Measurements from ENCODE around the gene STK32B.
"Not testable (repeated sequence)": the region's sequence is repeated elsewhere in the genome, so short reads cannot be mapped to it uniquely, and the experiment has no call there.

STK32B gene

GRCh38 chr4:5162909-5163508 is 111.7 kb downstream of the STK32B start:
- DNase-seq (ENCODE audit: low read depth), result no peak

- DNase-seq (ENCODE audit: low read depth), result no peak
These were observed 113.1 kb downstream of the STK32B start for GRCh38 chr4:5164221-5164912.

- DNase-seq (ENCODE audit: low read depth), result peak; percentile 42
These were observed 114.4 kb downstream of the STK32B start for GRCh38 chr4:5165420-5166369.

GRCh38 chr4:5166377-5166776 is 115.1 kb downstream of the STK32B start:
- DNase-seq (ENCODE audit: low read depth), result no peak

GRCh38 chr4:5168891-5169290 is 117.6 kb downstream of the STK32B start:
- DNase-seq (ENCODE audit: low read depth), result no peak

- not testable (repeated sequence) for DNase-seq (ENCODE audit: low read depth)
These were observed 124.6 kb downstream of the STK32B start for GRCh38 chr4:5175836-5176235.

GRCh38 chr4:5184606-5185005 is 133.3 kb downstream of the STK32B start:
- DNase-seq (ENCODE audit: low read depth), result no peak

- no peak for DNase-seq (ENCODE audit: low read depth)
These were observed 134.3 kb downstream of the STK32B start for GRCh38 chr4:5185551-5185950.

GRCh38 chr4:5186271-5187064 is 135.2 kb downstream of the STK32B start:
- DNase-seq (ENCODE audit: low read depth), result no peak

GRCh38 chr4:5188130-5188529 is 136.8 kb downstream of the STK32B start:
- no peak for DNase-seq (ENCODE audit: low read depth)

- DNase-seq (ENCODE audit: low read depth), result no peak
These were observed 140.6 kb downstream of the STK32B start for GRCh38 chr4:5191831-5192230.

- DNase-seq (ENCODE audit: low read depth), result no peak
These were observed 141.0 kb downstream of the STK32B start for GRCh38 chr4:5192271-5192670.

GRCh38 chr4:5192678-5193077 is 141.4 kb downstream of the STK32B start:
- no peak for DNase-seq (ENCODE audit: low read depth)

- no peak for DNase-seq (ENCODE audit: low read depth)
These were observed 147.6 kb downstream of the STK32B start for GRCh38 chr4:5198656-5199541.

GRCh38 chr4:5199912-5200311 is 148.6 kb downstream of the STK32B start:
- DNase-seq (ENCODE audit: low read depth), result no peak

- DNase-seq (ENCODE audit: low read depth), result no peak
These were observed 149.2 kb downstream of the STK32B start for GRCh38 chr4:5200513-5200912.

- DNase-seq (ENCODE audit: low read depth), result no peak
These were observed 152.2 kb downstream of the STK32B start for GRCh38 chr4:5203309-5203992.

GRCh38 chr4:5203993-5204310 is 152.7 kb downstream of the STK32B start:
- DNase-seq (ENCODE audit: low read depth), result no peak

- no peak for DNase-seq (ENCODE audit: low read depth)
These were observed 153.5 kb downstream of the STK32B start for GRCh38 chr4:5204781-5205180.

- peak; percentile 15 for DNase-seq (ENCODE audit: low read depth)
These were observed 154.9 kb downstream of the STK32B start for GRCh38 chr4:5206016-5206790.

Data from iris pigment epithelial cell (primary cell).